ENCODE measurements around the gene TRABD2A. TPM values are rescaled to one million over a fixed set of nuclear protein-coding genes. Genes with fewer than 3 reads are reported as not detected.

TRABD2A gene
- total and polyA plus RNA-seq, 2 of the 13 experiments (the other 11 are each of a cell fraction or from before 2014, with no cell fraction given) = 0.15 TPM; not detected in 1

GRCh38 chr2:84833481-84834150, 47.3 kb downstream of the TRABD2A start:
- no peak overlapping the region for H3K27ac ChIP-seq (ENCODE audit: extremely low read length, insufficient read depth, low read length)
- H2AFZ ChIP-seq (ENCODE audit: low read length) = no peak overlapping the region
- H3K79me2 ChIP-seq (ENCODE audit: insufficient read depth, low read length) = no peaks in the 10 kb centered on the region
- WGBS (ENCODE audit: low lambda C conversion rate) = 34% methylated on average over 12 of the region's 12 CpGs
- no peaks in the 10 kb centered on the region for H3K36me3 ChIP-seq (replicated peaks in 1 of 2; ENCODE audit: control insufficient read depth in 1 of 2, insufficient read depth in 2 of 2, low read length in 2 of 2)
- H3K27me3 ChIP-seq (ENCODE audit: control insufficient read depth in 1 of 2, insufficient read depth in 2 of 2, low read length in 2 of 2) = peaks cover 0 to 2% of the 10 kb centered on the region in 2 experiments; a peak in 2 of 5 replicates
- H3K4me2 ChIP-seq (ENCODE audit: low read depth, low read length) = no peak overlapping the region
- DNase-seq (ENCODE audit: low spot score) = no peak
- ChIA-PET POLR2A (no interaction called here), CTCF (ENCODE audit: low intra/inter-chr PET ratio, low total read pairs) (no interaction called here)
- intact Hi-C loops (cut with micrococcal nuclease; ENCODE audit: unreplicated experiment) (no loop called here), in situ Hi-C loops (cut with HindIII; ENCODE audit: extremely low pct_ligation_motif_present, low pct_unique_long_range_greater_than_20kb) (no loop called here)
- H4K20me1 ChIP-seq (ENCODE audit: insufficient read depth, low read length) = no peaks in the 10 kb centered on the region
- H3K4me3 ChIP-seq (replicated peaks in 1 of 3; ENCODE audit: insufficient read depth in 1 of 3, low read depth in 2 of 3, low read length in 3 of 3) = no peak overlapping the region
- H3K9me3 ChIP-seq (ENCODE audit: low read length) = 0 out of 2 replicates have a peak, but pooled peaks cover 5% of the 10 kb centered on the region
- peaks cover 8% of the 10 kb centered on the region; the same call in 1 of the 2 replicates for H3K4me1 ChIP-seq (ENCODE audit: insufficient read depth, low read length)
- BruUV-seq (replicated peaks) = no TSS peak
- ATAC-seq = no peak
- no peak for FAIRE-seq
- no peak overlapping the region for H3K9ac ChIP-seq (ENCODE audit: insufficient read depth, low read depth, low read length)
- TF ChIP-seq ZNF652 (CRISPR knock-in tag; IDR thresholded peaks at IDR 0.05; ENCODE audit: borderline replicate concordance, low read depth) (no peak), MAFF (IDR thresholded peaks at IDR 0.05; ENCODE audit: low read depth, low read length) (no peak), RFX3 (CRISPR knock-in tag; IDR thresholded peaks at IDR 0.05) (no peak), NFE2L2 (IDR thresholded peaks at IDR 0.05; ENCODE audit: low read length) (no peak), NFYC (CRISPR knock-in tag; IDR thresholded peaks at IDR 0.05) (no peak), ZFP62 (CRISPR knock-in tag; IDR thresholded peaks at IDR 0.05) (no peak), HDAC6 (IDR thresholded peaks at IDR 0.05; ENCODE audit: low read depth, low read length) (no peak), ZNF839 (CRISPR knock-in tag; IDR thresholded peaks at IDR 0.05; ENCODE audit: borderline replicate concordance) (no peak), GZF1 (CRISPR knock-in tag; IDR thresholded peaks at IDR 0.05) (no peak), ETV6 (CRISPR knock-in tag; conservative IDR thresholded peaks at IDR 0.05) (no peak), PHF8 (CRISPR knock-in tag; IDR thresholded peaks at IDR 0.05) (no peak), CHCHD3 (CRISPR knock-in tag; IDR thresholded peaks at IDR 0.05) (no peak)
- TF ChIP-seq, protein P1, sequence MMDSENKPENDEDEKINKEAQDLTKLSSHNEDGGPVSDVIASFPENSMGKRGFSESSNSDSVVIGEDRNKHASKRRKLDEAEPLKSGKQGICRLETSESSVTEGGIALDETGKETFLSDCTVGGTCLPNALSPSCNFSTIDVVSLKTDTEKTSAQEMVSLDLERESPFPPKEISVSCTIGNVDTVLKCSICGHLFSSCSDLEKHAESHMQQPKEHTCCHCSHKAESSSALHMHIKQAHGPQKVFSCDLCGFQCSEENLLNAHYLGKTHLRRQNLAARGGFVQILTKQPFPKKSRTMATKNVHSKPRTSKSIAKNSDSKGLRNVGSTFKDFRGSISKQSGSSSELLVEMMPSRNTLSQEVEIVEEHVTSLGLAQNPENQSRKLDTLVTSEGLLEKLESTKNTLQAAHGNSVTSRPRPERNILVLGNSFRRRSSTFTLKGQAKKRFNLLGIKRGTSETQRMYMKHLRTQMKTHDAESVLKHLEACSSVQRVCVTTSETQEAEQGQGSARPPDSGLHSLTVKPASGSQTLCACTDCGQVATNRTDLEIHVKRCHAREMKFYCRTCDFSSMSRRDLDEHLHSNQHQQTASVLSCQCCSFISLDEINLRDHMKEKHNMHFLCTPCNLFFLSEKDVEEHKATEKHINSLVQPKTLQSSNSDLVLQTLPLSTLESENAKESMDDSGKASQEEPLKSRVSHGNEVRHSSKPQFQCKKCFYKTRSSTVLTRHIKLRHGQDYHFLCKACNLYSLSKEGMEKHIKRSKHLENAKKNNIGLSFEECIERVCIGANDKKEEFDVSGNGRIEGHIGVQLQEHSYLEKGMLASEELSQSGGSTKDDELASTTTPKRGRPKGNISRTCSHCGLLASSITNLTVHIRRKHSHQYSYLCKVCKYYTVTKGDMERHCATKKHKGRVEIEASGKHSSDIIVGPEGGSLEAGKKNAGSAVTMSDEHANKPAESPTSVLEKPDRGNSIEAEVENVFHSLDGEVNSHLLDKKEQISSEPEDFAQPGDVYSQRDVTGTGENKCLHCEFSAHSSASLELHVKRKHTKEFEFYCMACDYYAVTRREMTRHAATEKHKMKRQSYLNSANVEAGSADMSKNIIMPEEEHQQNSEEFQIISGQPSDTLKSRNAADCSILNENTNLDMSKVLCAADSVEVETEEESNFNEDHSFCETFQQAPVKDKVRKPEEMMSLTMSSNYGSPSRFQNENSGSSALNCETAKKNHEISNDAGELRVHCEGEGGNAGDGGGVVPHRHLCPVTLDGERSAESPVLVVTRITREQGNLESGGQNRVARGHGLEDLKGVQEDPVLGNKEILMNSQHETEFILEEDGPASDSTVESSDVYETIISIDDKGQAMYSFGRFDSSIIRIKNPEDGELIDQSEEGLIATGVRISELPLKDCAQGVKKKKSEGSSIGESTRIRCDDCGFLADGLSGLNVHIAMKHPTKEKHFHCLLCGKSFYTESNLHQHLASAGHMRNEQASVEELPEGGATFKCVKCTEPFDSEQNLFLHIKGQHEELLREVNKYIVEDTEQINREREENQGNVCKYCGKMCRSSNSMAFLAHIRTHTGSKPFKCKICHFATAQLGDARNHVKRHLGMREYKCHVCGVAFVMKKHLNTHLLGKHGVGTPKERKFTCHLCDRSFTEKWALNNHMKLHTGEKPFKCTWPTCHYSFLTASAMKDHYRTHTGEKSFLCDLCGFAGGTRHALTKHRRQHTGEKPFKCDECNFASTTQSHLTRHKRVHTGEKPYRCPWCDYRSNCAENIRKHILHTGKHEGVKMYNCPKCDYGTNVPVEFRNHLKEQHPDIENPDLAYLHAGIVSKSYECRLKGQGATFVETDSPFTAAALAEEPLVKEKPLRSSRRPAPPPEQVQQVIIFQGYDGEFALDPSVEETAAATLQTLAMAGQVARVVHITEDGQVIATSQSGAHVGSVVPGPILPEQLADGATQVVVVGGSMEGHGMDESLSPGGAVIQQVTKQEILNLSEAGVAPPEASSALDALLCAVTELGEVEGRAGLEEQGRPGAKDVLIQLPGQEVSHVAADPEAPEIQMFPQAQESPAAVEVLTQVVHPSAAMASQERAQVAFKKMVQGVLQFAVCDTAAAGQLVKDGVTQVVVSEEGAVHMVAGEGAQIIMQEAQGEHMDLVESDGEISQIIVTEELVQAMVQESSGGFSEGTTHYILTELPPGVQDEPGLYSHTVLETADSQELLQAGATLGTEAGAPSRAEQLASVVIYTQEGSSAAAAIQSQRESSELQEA (CRISPR knock-in tag; IDR thresholded peaks at IDR 0.05; ENCODE audit: not compliant biosample characterization) = no peak
- TF ChIP-seq, protein P2, sequence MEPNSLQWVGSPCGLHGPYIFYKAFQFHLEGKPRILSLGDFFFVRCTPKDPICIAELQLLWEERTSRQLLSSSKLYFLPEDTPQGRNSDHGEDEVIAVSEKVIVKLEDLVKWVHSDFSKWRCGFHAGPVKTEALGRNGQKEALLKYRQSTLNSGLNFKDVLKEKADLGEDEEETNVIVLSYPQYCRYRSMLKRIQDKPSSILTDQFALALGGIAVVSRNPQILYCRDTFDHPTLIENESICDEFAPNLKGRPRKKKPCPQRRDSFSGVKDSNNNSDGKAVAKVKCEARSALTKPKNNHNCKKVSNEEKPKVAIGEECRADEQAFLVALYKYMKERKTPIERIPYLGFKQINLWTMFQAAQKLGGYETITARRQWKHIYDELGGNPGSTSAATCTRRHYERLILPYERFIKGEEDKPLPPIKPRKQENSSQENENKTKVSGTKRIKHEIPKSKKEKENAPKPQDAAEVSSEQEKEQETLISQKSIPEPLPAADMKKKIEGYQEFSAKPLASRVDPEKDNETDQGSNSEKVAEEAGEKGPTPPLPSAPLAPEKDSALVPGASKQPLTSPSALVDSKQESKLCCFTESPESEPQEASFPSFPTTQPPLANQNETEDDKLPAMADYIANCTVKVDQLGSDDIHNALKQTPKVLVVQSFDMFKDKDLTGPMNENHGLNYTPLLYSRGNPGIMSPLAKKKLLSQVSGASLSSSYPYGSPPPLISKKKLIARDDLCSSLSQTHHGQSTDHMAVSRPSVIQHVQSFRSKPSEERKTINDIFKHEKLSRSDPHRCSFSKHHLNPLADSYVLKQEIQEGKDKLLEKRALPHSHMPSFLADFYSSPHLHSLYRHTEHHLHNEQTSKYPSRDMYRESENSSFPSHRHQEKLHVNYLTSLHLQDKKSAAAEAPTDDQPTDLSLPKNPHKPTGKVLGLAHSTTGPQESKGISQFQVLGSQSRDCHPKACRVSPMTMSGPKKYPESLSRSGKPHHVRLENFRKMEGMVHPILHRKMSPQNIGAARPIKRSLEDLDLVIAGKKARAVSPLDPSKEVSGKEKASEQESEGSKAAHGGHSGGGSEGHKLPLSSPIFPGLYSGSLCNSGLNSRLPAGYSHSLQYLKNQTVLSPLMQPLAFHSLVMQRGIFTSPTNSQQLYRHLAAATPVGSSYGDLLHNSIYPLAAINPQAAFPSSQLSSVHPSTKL (CRISPR knock-in tag; IDR thresholded peaks at IDR 0.05) = no peak
